Measurements from ENCODE around the gene TXNL4A.

Gene TXNL4A

DNA sequence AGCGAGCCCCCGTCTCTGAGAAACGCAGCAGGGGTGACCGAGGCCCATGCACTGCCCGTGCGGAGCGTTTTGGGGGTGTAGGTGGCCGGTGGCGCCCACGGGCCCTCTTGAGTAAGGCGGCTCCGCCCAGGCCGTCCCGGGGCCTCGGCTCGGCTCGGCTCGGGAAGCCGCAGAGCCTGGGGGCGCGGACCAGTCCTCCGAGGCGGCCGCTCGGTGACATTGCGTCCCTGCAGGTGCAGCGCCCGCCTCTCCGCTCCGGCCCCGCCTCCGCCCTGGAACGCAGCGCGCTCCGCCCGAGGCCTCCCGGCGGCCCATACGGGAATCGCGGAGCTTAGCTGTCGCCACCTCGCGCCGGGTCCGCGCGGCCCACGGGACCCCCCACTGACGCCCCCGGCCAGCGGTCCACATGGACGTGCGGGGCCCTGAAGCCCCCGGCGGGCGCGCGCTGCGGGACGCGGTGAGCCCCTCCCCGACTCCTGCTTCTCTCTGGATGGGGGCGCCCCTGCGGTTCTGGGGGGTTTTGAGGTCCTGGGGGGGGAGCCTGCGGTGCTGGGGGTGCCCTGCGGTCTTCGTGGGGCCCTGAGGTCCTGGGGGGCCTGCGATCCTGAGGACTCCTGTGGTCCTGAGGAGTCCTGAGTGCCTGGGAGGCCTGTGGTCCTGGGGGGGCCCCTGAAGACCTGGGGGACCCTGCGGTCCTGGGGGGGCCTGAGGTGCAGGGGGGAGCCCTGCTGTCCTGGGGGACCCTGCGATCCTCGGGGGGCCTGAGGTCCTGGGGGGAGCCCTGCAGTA is 23.8 kb downstream of the TXNL4A start, which contains the start of gene HSBP1L1:
Gene HSBP1L1, plus strand, starts transcription at position 314 of the 789 bp plus-strand sequence. Its CDS starts 93 bp downstream, at position 407.
- TF ChIP-seq FOXP2 (optimal IDR thresholded peaks at IDR 0.05; ENCODE audit: borderline replicate concordance, extremely low read depth, extremely low read length, insufficient read depth) (no peak), POLR2AphosphoS5 (IDR thresholded peaks at IDR 0.05; ENCODE audit: low read depth, low read length) (no peak), SIN3A (IDR thresholded peaks at IDR 0.05; ENCODE audit: borderline replicate concordance, insufficient read depth, low read length) (no peak), TAF1 (IDR thresholded peaks at IDR 0.05; ENCODE audit: borderline replicate concordance, insufficient read depth, low read length) (no peak), REST (IDR thresholded peaks at IDR 0.05; ENCODE audit: insufficient read depth in 1 of 2, low read depth in 2 of 2, low read length in 2 of 2) (no peak)

DNA sequence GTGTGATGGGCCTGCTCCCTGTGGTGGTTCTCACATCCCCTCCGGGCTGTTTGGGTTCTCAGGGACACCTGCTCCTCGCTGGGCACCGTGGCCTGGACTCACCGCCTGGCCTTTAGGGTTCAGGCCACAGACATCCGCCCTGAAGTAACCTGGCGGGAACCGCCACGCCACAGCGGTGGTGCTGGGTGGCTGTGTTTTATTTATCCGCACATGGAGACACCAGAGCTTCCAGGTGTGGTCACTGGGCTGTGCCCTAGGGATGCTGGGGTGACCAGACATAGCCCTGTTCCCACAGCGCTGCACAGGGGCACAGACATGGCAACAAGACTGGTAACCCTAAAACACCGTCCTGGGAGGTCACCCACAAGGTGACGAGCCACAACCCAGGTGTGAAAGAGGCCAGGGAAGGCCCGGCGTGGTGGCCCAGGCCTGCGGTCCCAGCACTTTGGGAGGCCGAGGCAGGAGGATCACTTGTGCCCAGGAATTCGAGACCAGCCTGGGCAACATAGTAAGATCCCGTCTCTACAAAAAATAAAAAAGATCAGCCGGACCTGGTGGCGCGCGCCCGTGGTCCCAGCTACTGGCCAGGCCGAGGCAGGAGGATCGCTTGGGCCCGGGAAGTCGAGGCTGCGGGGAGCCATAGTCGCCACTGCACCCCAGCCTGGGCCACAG is 24.6 kb downstream of the TXNL4A start:
- TF ChIP-seq FOXP2 (optimal IDR thresholded peaks at IDR 0.05; ENCODE audit: borderline replicate concordance, extremely low read depth, extremely low read length, insufficient read depth) (no peak), REST (IDR thresholded peaks at IDR 0.05; ENCODE audit: insufficient read depth in 1 of 2, low read depth in 2 of 2, low read length in 2 of 2) (no peak), POLR2AphosphoS5 (IDR thresholded peaks at IDR 0.05; ENCODE audit: low read depth, low read length) (no peak), TAF1 (IDR thresholded peaks at IDR 0.05; ENCODE audit: borderline replicate concordance, insufficient read depth, low read length) (no peak), SIN3A (IDR thresholded peaks at IDR 0.05; ENCODE audit: borderline replicate concordance, insufficient read depth, low read length) (no peak)

- no peak for TF ChIP-seq SIN3A (IDR thresholded peaks at IDR 0.05; ENCODE audit: borderline replicate concordance, insufficient read depth, low read length)
These were observed 25.3 kb downstream of the TXNL4A start for GRCh38 chr18:79962835-79963657.

GRCh38 chr18:79962311-79962710 is 26.1 kb downstream of the TXNL4A start:
- TF ChIP-seq FOXP2 (optimal IDR thresholded peaks at IDR 0.05; ENCODE audit: borderline replicate concordance, extremely low read depth, extremely low read length, insufficient read depth): no peak
- no peak for TF ChIP-seq REST (IDR thresholded peaks at IDR 0.05; ENCODE audit: insufficient read depth in 1 of 2, low read depth in 2 of 2, low read length in 2 of 2)
- TF ChIP-seq POLR2AphosphoS5 (IDR thresholded peaks at IDR 0.05; ENCODE audit: low read depth, low read length): no peak
- no peak for TF ChIP-seq TAF1 (IDR thresholded peaks at IDR 0.05; ENCODE audit: borderline replicate concordance, insufficient read depth, low read length)
- TF ChIP-seq SIN3A (IDR thresholded peaks at IDR 0.05; ENCODE audit: borderline replicate concordance, insufficient read depth, low read length): no peak

- TF ChIP-seq FOXP2 (optimal IDR thresholded peaks at IDR 0.05; ENCODE audit: borderline replicate concordance, extremely low read depth, extremely low read length, insufficient read depth): no peak
These were observed 26.7 kb downstream of the TXNL4A start for GRCh38 chr18:79961527-79962291.

Measured in PFSK-1 (cell line).